Calu3 (cell line): ENCODE measurements around the gene PARP3. TPM values are rescaled to one million over a fixed set of nuclear protein-coding genes. Genes with fewer than 3 reads are reported as not detected.

ENCODE experiments used
- Bru-seq: library from RNA; stranded (reverse); fragments of 400-500 nt; gene quantifications from one replicate; lab custom pipeline; 2021; lab: Mats Ljungman, UMichigan
- BruChase-seq, 2 experiments: library from RNA; stranded (reverse); fragments of 400-500 nt; gene quantifications; one replicate each; lab custom pipeline; 2021; lab: Mats Ljungman, UMichigan
- BruUV-seq: library from RNA; stranded (reverse); fragments of 400-500 nt; replicated peaks from 2 replicates; lab custom pipeline; 2021; lab: Mats Ljungman, UMichigan
- CTCF ChIA-PET: fragments of 300-600 bp; sonication (Branson Sonifier 250); formaldehyde crosslinking; loops from one replicate; lab custom pipeline; 2022; ENCODE audit warnings: antibody characterized with exemption; lab: Charles Lee
- DNase-seq: peaks from one replicate; pipeline ENCODE4 v3.0.0; 2022
- H3K27ac Mint-ChIP-seq: one replicate; pipeline ENCODE4 v1.8.0; 2022; ENCODE audit warnings: mixed read lengths; ENCODE audit not compliant: unreplicated experiment
- H3K27me3 Mint-ChIP-seq: one replicate; pipeline ENCODE4 v1.8.0; 2022; ENCODE audit warnings: mixed read lengths; ENCODE audit not compliant: unreplicated experiment
- H3K36me3 Mint-ChIP-seq: one replicate; pipeline ENCODE4 v1.8.0; 2022; ENCODE audit warnings: mild to moderate bottlenecking, moderate library complexity, mixed read lengths; ENCODE audit not compliant: insufficient read depth, unreplicated experiment
- H3K4me1 Mint-ChIP-seq: one replicate; pipeline ENCODE4 v1.8.0; 2022; ENCODE audit warnings: mild to moderate bottlenecking, low read depth, mixed read lengths; ENCODE audit not compliant: unreplicated experiment
- H3K4me3 Mint-ChIP-seq: one replicate; pipeline ENCODE4 v1.8.0; 2022; ENCODE audit warnings: mild to moderate bottlenecking, low read depth, moderate library complexity, mixed read lengths; ENCODE audit not compliant: unreplicated experiment
- H3K9me3 Mint-ChIP-seq: one replicate; pipeline ENCODE4 v1.8.0; 2022; ENCODE audit warnings: low read depth, mixed read lengths; ENCODE audit not compliant: unreplicated experiment
- intact Hi-C: fragments of 100-400 bp; cut with micrococcal nuclease; formaldehyde crosslinking; loops from one replicate; pipeline ENCODE4 v1.10.0; 2022; ENCODE audit not compliant: unreplicated experiment
- long read RNA-seq: library from polyadenylated mRNA; stranded (forward); transcript quantifications from one replicate; pipeline ENCODE4 v2.0.0, GENCODE V29; 2022
- total RNA-seq: library from RNA; stranded (reverse); gene quantifications from 2 replicates; pipeline ENCODE4 v1.2.3, GENCODE V29; 2022
- TF ChIP-seq, protein P1 (sequence below): fragments of 200-600 bp; IDR thresholded peaks from one replicate; pipeline ENCODE4 v1.8.0; 2022; ENCODE audit warnings: antibody characterized with exemption; ENCODE audit not compliant: unreplicated experiment

PARP3 gene
- total RNA-seq, result 15.0 and 20.4 TPM in 2 replicates
- percentile 39 among the genes with signal in this experiment for Bru-seq, nascent RNA
- percentile 56 among the genes with signal in this experiment for BruChase-seq, experiment 1, labeled RNA remaining after a 6-hour chase
- percentile 45 among the genes with signal in this experiment for BruChase-seq, experiment 2, labeled RNA remaining after a 2-hour chase
- long read RNA-seq, partial matches to known transcripts, result 7 of 20 reads
- long read RNA-seq, other reads (novel, unspliced or antisense), result 9 of 20 reads

DNA sequence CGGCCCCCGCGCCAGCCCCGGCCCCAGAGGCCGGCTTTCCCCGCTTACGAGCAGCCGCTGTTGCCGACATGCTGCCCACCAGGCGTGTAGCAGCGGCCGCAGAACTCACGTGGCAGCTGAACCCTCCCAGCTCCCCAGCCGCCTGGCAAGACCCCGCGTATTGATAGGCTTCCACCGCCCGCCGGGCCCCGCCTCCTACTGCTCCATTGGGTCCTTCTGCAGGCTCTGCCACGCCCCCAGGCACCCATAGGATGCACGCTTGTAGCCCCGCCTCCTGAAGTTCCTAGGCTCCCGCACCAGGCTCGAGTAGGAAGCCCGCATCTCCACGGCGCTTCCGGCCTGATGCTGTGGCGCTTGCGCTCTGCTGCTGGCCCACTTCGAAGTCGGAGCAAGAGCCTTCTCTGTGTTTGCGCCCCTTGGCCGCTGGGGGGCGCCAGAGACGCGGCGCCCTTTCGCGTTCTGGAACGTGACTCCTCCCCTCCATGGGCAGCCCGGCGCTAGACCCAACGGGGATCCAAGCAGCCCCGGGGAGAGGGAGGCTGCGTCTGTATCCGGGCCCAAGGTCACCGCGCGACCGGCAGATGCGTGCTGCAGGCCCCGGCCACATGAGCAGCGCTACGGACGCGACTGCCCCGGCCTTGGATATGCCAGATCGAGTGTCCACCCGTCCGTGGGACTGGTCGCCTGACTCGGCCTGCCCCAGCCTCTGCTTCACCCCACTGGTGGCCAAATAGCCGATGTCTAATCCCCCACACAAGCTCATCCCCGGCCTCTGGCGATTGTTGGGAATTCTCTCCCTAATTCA, at the start of gene PARP3, which contains the start of gene RRP9:
PARP3 (plus strand) TSS at position 566 of the 805 bp plus-strand sequence. CDS start 993 bp downstream, outside the sequence.
RRP9 (minus strand) TSS at position 107 of the 805 bp plus-strand sequence; CDS start at position 70, 37 bp downstream.
- BruUV-seq, result no TSS peak
- CTCF ChIA-PET, result interaction anchor here (0.7 to 3.4 kb wide), 7 partner anchors 25 to 296 kb away, joined by 3 to 30 read pairs (median 5); partner anchors contain the start of genes ABHD14A, ABHD14B, ACY1 and PCBP4
- peak; percentile 99 for DNase-seq
- peaks cover 15% of the 10 kb centered on the region for H3K4me1 Mint-ChIP-seq
- intact Hi-C loops, result loop anchor here (1.0 to 5.0 kb wide), 2 partner anchors 32 to 115 kb away; partner anchors contain the start of genes ABHD14B and DUSP7
- peak within 1 kb of the TSS; percentile 59 for H3K27ac Mint-ChIP-seq
- peak within 1 kb of the TSS; percentile 62 for H3K4me3 Mint-ChIP-seq
- H3K36me3 Mint-ChIP-seq, result peaks cover 35% of the 10 kb centered on the region
- no peaks in the 10 kb centered on the region for H3K27me3 Mint-ChIP-seq
- TF ChIP-seq, protein P1, sequence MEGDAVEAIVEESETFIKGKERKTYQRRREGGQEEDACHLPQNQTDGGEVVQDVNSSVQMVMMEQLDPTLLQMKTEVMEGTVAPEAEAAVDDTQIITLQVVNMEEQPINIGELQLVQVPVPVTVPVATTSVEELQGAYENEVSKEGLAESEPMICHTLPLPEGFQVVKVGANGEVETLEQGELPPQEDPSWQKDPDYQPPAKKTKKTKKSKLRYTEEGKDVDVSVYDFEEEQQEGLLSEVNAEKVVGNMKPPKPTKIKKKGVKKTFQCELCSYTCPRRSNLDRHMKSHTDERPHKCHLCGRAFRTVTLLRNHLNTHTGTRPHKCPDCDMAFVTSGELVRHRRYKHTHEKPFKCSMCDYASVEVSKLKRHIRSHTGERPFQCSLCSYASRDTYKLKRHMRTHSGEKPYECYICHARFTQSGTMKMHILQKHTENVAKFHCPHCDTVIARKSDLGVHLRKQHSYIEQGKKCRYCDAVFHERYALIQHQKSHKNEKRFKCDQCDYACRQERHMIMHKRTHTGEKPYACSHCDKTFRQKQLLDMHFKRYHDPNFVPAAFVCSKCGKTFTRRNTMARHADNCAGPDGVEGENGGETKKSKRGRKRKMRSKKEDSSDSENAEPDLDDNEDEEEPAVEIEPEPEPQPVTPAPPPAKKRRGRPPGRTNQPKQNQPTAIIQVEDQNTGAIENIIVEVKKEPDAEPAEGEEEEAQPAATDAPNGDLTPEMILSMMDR, result peak; percentile 90
- H3K9me3 Mint-ChIP-seq, result no peaks in the 10 kb centered on the region

DNA sequence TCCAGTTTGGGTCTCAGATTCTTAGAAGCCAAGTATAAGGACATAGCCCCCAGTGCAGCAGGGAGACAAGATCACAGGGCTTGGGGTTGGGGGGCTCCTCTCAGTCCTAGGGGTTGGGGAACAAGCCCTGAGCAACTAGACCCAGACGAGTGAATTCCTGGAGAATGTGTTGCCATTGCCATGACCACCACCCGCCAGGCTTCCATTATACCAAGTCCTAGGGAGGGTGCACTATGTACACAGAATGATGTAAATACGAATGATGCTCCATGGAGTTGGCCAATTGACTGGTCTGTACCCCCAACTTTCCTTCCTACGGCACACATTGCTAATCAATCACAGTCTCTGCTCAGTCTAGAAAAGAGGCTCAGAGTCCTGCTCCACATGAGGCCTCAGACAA, 47.8 kb upstream of the PARP3 start:
- Mint-ChIP-seq H3K4me3 (no peak overlapping the region), H3K27ac (no peak overlapping the region), H3K27me3 (no peaks in the 10 kb centered on the region), H3K9me3 (no peaks in the 10 kb centered on the region), H3K4me1 (peaks cover 18% of the 10 kb centered on the region), H3K36me3 (no peaks in the 10 kb centered on the region)
- TF ChIP-seq, protein P1, result no peak
- intact Hi-C loops, result no loop called here
- CTCF ChIA-PET, result no interaction called here
- no TSS peak for BruUV-seq
- no peak for DNase-seq

DNA sequence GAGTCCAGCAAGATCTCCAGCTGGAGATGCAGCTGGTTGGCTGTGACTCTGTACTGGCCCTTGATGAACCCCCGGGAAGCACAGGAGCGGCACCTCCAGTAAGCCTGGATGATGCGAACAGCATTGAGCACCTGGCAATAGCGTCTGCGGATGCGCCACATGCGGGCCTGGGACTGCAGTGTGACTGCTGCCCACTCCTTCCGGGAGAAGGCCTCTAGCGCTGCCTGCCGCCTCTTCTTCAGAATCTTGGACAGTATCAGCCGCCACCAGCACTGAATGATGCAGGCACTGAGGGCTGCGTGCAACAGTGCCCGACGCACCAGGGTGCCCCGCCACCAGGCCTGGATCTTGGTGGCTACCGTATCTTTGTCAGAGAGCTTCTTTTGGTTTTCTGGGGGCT, 47.2 kb upstream of the PARP3 start:
- CTCF ChIA-PET, result no interaction called here
- no peak overlapping the region for H3K4me3 Mint-ChIP-seq
- H3K4me1 Mint-ChIP-seq, result peaks cover 18% of the 10 kb centered on the region
- H3K9me3 Mint-ChIP-seq, result no peaks in the 10 kb centered on the region
- intact Hi-C loops, result no loop called here
- no peaks in the 10 kb centered on the region for H3K36me3 Mint-ChIP-seq
- H3K27ac Mint-ChIP-seq, result no peak overlapping the region
- no peaks in the 10 kb centered on the region for H3K27me3 Mint-ChIP-seq
- TF ChIP-seq, protein P1, result no peak
- no peak for DNase-seq
- no TSS peak for BruUV-seq

DNA sequence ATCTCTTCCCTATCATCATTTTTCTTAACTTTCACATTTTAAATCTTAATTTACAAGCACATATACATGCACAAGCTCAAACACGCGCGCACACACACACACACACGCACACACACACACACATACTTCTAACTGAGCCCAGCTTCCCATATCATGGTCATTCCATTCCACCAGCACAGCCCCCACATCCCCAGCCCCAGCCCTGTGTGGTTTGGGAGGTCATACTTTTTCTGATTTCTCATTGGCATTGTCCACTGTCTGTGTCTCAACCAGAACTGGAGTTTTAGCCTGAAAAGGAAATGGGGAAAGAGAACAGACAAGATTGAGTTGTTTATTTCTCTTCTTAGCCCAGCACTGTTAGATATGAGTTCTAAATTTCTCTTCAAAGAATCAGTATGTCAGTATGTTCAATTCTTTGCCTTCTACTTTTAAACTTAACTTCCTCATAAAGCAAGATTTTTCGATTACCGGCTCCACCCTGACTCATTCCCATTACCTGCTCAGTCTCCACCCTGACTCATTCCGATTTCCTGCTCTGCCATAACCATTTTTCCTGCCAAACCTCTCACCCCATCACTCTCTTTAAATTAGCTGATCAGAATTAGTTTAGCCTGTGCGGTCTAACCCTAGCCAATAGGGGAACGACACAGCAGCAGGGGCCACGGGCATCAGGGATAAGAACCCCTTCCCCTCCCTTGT, 45.4 kb upstream of the PARP3 start:
- Mint-ChIP-seq H3K27me3 (no peaks in the 10 kb centered on the region), H3K27ac (no peak overlapping the region), H3K36me3 (no peaks in the 10 kb centered on the region), H3K4me1 (peaks cover 18% of the 10 kb centered on the region), H3K9me3 (no peaks in the 10 kb centered on the region), H3K4me3 (no peak overlapping the region)
- TF ChIP-seq, protein P1, result no peak
- CTCF ChIA-PET, result interaction anchor here (0.8 kb wide), 1 partner anchor 9 kb away, joined by 3 read pairs; no protein-coding TSS in a partner anchor
- DNase-seq, result no peak
- intact Hi-C loops, result no loop called here
- BruUV-seq, result no TSS peak
